ENCODE data around the gene DYNC2H1.
"Not testable (repeated sequence)": the region's sequence is repeated elsewhere in the genome, so short reads cannot be mapped to it uniquely, and the experiment has no call there.

The DYNC2H1 gene

DNA sequence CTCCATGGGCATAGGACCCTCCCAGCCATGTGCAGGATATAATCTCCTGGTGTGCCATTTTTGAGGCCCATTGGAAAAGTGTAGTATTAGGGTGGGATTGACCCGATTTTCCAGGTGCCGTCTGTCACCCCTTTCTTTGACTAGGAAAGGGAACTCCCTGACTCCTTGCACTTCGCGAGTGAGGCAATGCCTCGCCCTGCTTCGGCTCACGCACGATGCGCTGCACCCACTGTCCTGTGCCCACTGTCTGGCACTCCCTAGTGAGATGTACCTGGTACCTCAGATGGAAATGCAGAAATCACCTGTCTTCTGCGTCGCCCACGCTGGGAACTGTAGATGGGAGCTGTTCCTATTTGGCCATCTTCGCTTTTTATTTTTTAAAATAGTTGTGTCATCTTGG lies 32.8 kb downstream of the DYNC2H1 start:
- not testable (repeated sequence) for DNase-seq (ENCODE audit: low read depth, low spot score)

DNA sequence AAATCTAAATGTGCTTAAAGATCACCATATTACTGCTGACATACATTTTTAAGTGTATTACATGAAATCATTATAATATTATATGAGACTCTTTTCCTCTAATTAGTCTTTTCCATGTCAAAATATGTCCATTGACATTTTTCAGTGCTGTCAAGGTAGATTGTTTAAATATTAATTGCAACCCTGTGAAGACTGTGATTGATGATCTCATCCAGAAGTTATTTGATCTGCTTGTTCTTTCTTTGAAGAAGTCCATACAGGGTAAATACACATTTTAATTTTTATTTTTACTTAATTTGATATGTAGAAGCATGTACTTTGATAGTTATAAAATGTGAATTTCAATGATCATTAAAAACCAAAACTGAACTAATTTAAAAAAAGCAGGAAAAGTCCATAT lies 38.4 kb downstream of the DYNC2H1 start:
- no peak for DNase-seq (ENCODE audit: low read depth, low spot score)

DNA sequence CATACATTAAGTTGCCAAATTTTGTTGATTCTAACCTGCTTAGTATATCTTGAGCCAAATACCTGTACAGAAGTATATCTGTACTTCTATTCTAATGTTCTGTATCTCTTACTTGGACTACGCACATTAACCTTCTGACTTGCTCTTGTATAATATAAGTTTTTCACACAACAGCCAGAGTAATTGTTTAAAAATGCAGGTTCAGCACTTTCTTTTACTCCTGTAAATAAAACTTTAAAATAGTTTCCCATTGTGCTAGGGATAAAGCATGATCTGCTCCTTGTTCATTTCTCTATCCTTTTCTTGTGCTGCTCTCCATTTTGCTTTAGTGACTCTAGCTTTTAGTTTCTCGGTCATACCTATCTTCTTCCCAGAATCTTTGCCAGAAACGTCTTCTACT lies 48.3 kb downstream of the DYNC2H1 start:
- DNase-seq (ENCODE audit: low read depth, low spot score) = no peak

DNA sequence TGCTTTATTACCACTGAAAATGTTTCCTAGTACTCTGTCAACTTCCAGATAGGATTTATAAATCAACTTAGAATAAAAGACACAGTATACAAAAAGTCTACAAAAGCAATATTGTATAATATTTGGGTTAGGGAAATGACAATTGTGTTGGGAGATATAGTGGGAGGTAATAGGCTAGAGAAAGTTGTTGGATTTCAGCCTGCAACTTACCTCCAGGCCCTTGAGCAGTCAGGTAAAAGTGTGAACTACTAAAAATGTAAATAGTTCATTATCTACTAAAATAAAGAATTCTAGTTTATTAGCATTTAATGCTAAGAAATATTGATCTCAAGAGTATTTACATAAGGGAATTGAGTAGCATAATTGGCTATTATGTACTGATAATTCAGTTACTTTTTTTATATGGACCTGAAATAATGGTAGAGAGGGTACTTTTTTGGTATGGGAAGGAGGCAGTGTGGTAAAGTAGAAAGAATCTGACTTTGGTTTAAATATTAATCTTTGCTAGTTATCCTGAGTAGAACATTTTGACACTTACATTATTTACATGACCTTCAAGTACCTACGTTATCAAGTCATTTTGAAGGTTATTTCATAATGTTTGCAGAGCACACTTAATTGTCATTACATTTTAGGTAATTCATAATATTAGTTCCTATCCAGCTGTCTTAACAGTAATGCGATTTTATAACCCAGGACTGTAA lies 55.0 kb downstream of the DYNC2H1 start:
- no peak for DNase-seq (ENCODE audit: low read depth, low spot score)

DNA sequence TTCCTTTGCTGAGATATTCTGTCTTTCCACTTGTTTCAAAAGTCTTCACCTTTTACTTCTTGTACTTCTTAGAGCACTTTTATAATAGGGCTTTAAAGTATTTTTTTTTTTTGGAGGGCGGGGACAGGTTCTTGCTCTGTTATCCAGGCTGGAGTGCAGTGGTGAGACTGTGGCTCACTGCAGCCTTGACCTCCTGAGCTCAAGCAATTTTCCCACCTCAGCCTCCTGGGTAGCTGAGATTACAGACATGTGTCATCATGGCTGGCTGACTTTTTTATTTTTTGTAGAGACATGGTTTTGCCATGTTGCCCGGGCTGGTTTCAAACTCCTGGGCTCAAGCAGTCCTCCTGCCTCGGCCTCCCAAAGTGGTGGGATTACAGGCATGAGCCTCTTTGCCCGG lies 57.9 kb downstream of the DYNC2H1 start:
- DNase-seq (ENCODE audit: low read depth, low spot score) = no peak

GRCh38 chr11:103170865-103171264 lies 61.6 kb downstream of the DYNC2H1 start:
- DNase-seq (ENCODE audit: low read depth, low spot score) = no peak

GRCh38 chr11:103175461-103176129 lies 66.4 kb downstream of the DYNC2H1 start:
- no peak for DNase-seq (ENCODE audit: low read depth, low spot score)

DNA sequence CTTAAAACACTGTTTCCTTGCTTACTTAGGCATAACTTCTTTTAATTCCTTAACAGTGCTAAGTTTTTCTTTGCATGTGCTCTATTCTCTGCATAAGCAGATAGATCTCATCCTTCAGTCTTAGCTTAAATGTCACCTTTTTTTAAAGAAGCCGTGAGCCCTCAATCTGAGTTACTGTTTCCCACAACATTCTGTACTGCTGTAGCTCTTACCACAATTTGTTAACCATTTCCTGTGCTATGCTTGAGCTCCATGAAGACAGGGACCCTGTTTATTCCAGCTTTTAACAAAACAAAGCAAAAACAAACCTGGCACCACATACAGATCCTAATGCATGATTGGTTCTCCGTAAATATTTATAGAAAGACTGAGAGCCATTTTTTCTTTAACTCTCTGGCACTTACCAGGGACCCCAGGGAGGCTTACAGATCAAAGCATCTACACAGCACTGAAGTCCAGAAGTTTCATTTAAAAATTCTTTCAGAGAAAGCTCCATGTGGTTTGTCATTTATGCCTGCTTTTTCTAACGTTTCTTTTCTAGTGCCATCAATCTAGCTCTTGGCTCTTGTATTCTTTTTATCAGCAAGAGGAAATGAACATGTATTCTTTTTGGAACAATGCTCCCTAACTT lies 74.9 kb downstream of the DYNC2H1 start:
- DNase-seq (ENCODE audit: low read depth, low spot score) = no peak

DNA sequence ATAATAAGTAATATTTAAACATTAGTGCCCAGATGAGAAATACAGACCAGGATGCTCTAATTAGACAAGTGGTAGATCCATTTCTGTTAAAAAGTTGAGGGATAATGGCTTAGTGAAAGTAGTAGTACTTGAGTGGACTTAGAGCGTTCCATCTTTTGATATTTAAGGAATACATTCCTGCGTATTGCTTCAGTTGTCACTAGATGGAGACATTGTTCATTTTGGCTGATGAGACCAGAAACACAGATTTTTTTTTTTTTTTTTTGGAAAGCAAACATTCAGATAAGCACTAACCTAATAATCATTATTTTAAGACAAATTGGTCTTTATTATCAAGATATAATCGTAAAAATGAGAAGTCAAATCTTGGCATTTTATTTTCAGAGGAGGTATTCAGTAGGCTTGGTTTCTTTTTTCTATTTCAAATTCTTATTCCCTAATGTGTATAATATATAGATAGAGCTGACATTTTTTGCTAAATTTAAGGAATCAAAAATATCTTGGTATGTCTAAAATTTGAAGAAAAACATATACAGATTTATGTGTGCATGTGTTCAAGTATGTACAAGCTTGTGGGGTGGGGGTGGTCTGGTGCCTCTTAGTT lies 92.9 kb downstream of the DYNC2H1 start:
- peak; percentile 10 for DNase-seq (ENCODE audit: low read depth, low spot score)

- DNase-seq (ENCODE audit: low read depth, low spot score) = no peak
Measured at GRCh38 chr11:103210543-103210942, 101.3 kb downstream of the DYNC2H1 start.

DNA sequence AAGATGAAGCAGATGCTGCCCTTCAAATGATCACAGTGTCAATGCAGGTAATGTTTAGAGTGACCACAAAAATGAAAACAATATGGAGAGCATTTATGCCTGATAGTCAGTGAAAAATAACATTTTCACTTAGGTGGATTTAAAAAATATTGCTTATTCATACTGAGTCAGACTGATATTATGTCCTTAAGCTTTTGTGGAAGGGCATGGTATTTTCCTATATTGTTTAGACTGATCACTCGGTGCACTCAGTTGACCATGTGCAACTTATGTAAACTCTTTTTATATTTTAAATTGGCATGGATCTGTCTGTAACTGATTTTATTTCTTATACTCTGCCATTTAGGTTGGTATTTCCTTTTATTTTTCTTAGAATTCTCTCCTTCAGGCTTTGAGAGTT lies 106.6 kb downstream of the DYNC2H1 start:
- no peak for DNase-seq (ENCODE audit: low read depth, low spot score)

DNA sequence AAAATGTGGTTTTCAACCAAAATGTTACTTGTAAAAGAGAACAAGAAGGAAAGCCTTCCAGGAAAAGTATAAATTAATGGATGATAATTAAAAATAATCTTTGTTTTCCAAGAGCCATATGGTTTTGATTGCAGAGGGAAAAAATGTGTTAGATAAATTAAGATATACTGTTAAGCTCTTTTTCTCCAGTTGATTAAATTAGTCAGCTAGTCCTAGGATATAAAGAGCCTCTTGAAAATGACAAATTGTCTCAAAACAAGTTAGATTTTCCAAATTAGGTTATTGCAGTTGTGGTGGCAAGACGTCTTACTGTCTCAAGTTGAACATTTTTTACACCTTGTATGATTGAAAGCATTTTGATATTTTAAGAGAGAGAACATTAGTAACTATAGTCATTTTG lies 110.9 kb downstream of the DYNC2H1 start:
- DNase-seq (ENCODE audit: low read depth, low spot score) = no peak

DNA sequence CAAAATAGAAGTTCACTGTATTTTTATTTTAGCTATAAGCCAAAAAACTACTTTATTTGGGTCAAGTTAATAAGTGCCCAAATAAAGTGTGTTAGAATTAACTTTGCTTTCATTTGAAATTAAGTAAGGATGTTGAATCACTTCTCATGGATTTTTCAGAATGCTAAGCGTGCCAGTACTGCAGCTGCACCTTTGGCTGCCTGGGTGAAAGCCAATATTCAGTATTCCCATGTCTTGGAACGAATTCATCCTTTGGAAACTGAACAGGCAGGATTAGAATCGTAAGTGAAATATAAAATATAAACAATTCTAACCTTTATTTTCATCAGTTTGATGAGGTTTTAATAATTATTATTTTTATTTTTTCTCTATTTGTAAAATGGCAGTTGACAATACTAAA lies 113.6 kb downstream of the DYNC2H1 start:
- DNase-seq (ENCODE audit: low read depth, low spot score) = no peak

DNA sequence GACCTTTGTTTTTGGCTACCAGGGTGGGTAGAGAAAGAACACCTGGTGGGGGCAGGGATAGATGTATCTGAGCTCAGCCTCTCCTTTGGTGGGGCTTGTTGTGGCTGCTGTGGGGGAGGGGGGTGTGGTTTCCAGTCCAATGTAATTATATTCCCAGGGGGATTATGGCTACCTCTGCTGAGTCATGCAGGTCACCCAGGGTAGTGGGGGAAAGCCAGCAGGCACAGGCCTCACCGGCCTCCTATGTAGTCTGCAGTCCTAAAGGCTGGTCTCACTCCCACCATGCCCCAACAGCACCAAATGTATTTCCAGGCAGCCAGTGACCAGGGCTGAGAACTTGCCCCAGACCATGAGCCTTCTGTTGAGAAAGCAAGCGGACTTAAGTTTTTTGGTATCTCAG lies 119.6 kb downstream of the DYNC2H1 start:
- DNase-seq (ENCODE audit: low read depth, low spot score) = no peak

GRCh38 chr11:103234974-103235373 lies 125.7 kb downstream of the DYNC2H1 start:
- DNase-seq (ENCODE audit: low read depth, low spot score) = no peak

- no peak for DNase-seq (ENCODE audit: low read depth, low spot score)
Measured at GRCh38 chr11:103241574-103241973, 132.3 kb downstream of the DYNC2H1 start.

GRCh38 chr11:103254123-103254522 lies 144.9 kb downstream of the DYNC2H1 start:
- DNase-seq (ENCODE audit: low read depth, low spot score) = no peak

DNA sequence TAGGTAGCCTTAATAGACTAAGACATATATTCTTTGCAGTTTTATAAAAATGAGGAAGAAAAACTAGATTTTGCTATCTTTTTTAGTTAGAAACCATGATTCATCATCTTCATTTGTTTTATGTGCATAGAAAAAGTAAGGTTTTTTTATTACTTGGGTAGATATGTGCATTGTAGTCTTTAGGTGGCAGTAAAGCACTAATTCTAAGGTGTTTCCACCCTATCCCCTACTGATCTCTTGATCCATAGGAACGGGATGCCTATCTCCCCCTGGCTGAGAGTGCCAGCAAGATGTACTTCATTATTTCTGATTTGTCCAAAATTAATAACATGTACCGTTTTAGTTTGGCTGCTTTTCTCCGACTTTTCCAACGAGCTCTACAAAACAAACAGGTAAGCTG lies 148.1 kb downstream of the DYNC2H1 start:
- no peak for DNase-seq (ENCODE audit: low read depth, low spot score)

- DNase-seq (ENCODE audit: low read depth, low spot score) = no peak
Measured at GRCh38 chr11:103266167-103266831, 157.1 kb downstream of the DYNC2H1 start.

GRCh38 chr11:103272876-103273275 lies 163.7 kb downstream of the DYNC2H1 start:
- no peak for DNase-seq (ENCODE audit: low read depth, low spot score)

- DNase-seq (ENCODE audit: low read depth, low spot score) = no peak
Measured at GRCh38 chr11:103274025-103274424, 164.8 kb downstream of the DYNC2H1 start.

DNA sequence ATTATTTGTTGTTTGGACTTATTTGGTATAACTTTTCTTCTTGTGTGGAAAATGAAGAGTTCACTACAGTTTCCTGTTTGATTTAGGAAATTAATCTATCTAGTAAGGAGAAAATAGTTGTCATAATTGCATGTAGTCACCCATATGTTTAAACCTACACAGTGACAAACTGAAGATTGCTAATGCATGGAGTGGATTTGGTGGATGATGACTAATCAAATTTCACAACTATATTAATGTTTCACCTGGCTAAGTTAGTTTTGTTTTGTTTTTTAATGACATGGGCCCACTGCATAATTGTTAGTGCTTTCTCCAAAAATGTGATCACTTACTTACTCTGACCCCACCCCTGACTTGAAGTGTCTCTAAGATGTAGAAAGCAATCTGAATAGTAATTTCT lies 170.6 kb downstream of the DYNC2H1 start:
- DNase-seq (ENCODE audit: low read depth, low spot score) = no peak

Data from smooth muscle cell of the brain vasculature (primary cell).